GM18861 (cell line): ENCODE measurements around the gene NANOS3.
"Not testable (repeated sequence)": the region's sequence is repeated elsewhere in the genome, so short reads cannot be mapped to it uniquely, and the experiment has no call there.

Experiments used
- ATAC-seq: cut with Tn5 transposase; IDR thresholded peaks from one replicate; pipeline ENCODE4 v1.9.1; 2021; ENCODE audit not compliant: unreplicated experiment

Gene NANOS3

DNA sequence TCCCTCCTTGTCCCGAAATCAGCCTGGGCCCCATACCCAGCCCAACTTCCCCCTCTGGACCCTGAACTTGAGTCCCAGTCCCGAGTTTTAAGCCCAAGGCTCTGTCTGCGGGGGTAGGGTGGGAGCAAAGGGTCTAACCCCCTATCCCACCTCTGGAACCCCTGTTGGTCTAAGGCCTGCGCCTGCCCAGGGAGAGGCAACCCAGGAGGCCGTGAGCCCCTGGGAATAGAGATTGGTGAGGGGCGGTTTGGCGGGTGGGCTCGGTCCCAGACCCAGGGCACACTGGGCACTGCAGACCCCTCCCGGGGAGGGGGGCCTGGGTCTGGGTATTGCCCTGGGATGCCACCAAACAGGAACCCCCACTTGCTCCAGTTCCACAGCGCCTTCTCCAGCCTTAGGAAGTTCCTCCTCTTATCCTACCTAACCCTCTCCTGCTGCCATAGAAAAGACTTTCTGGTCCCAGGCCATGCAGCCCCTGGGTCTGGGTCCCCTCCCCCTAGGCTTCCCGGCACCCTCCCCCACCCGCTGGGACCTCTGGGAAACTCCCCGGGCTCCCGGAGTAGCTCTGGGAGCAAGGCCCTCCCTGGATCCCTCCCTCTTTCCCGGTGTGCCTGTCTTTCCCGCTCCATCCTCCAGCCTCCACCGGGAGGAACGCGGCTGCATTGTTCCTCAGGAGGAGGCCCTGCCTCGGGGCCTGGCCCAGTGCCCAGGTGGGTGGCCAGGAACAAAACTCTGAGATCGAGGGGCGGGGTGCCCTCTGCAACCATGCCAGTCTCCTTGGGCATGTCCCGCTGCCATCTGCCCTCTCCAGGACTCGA lies 33.6 kb upstream of the NANOS3 start:
- ATAC-seq, result no peak

DNA sequence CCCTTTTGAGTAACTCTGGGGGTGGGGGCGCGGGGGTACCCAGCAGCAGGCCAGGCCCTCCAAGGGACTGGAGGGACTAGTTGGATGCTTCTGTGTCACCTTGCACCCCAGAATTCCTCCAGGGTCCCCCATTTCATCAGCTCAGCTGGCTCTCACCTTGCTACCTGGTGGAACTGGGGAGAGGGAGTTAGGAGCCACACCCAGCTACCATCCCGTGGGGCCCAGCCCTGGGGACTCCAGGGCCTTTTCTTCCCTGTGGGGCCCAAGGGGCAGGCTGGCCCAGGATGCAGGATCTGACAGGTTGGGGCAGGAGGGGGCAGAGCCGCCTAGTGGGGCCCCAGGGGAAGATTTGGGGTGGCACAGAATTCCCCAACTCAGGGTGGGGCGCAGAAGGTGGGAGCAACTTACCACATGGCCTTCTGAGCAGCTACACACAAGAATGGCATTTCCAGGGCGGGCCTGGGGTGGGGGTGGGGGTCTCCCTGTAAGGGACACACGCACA lies 32.8 kb upstream of the NANOS3 start:
- ATAC-seq, result no peak

DNA sequence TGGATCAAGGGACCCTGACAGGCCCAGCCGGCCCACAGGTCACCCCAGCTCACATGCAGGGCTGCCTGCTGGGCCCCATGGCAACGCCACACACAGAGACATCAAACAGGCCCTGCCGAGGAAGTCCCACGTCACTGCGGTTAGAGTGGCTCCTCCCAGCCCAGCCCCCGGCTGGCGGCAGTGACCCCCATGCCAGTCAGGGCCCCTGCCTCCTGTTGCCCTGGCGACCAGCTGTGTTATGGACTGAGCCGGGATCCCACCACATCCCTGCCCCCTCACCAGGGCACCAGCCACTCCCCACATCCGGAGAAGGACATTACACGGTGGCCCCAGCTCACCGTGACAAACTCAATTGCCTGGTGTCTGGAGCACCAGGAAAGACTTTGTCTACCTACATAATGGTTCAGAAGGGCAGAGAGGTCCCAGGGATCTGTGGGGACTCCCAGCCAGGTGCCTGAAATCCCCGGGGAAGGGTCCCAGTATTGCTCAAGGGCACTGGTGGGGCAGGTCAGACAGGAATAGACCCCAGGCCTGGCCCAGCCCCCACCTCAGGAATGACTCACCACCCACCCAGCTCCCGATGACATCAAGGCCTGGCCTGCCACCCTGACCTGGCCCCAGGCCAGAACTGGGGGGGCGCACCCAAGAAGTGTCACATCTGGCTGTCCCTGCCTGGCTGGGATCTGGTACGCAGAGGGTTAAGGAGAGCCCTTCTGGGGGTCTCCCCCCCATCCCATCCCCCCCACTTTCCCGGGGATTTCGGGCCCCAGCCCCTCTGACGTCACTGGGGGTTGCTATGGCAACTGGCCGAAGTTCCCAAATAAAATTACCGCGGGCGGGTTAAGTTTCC lies 30.2 kb upstream of the NANOS3 start:
- peak; percentile 44 for ATAC-seq

DNA sequence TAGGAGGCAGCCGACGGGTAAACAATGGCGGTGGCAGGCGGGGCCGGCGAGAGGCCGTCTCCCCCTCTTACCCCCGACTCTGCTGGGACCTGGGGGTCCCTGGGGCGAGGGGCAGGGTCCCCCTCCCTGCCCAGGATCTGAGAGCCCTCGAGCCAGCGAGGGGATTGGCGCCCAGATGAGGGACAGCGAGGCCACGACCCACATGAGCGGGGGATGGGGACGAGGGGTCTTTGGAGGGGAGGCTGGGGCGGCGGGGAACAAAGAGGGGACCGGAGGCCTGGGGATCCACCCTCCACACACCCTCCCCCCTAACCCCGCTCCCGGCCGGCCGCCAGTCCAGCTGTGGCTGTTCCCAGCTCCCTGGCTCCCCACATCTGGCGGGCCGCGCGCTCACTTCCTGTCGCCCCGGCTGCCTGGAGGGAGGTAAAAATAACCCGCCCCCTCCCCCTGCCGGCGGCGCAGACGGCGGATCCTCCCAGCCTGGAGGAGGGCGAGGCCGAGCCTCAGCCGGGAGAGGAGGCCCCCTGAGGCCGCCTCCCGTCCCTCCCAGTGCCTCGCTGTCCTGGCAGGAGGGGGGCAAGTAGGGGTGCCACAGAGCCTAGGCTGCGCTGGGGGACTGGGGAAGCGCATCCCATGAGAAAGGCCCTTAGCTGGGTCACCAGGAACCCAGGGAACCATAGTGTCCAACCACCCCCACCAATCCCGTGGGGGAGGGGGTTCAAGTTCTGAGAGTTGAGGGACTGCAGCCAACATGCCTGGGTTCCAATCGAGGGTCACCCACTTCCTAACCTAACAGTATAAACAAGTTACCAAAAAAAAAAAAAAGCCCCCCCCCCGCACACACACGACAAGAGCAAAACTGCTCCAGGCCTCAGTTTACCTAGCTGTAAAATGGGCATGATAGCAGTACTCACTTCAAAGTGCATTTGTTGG lies 29.3 kb upstream of the NANOS3 start:
- ATAC-seq, result no peak

- ATAC-seq, result no peak
These were observed 28.6 kb upstream of the NANOS3 start for GRCh38 chr19:13848340-13848677.

GRCh38 chr19:13848798-13849676 lies 27.9 kb upstream of the NANOS3 start:
- no peak for ATAC-seq

GRCh38 chr19:13849991-13850909 lies 26.7 kb upstream of the NANOS3 start:
- no peak for ATAC-seq

DNA sequence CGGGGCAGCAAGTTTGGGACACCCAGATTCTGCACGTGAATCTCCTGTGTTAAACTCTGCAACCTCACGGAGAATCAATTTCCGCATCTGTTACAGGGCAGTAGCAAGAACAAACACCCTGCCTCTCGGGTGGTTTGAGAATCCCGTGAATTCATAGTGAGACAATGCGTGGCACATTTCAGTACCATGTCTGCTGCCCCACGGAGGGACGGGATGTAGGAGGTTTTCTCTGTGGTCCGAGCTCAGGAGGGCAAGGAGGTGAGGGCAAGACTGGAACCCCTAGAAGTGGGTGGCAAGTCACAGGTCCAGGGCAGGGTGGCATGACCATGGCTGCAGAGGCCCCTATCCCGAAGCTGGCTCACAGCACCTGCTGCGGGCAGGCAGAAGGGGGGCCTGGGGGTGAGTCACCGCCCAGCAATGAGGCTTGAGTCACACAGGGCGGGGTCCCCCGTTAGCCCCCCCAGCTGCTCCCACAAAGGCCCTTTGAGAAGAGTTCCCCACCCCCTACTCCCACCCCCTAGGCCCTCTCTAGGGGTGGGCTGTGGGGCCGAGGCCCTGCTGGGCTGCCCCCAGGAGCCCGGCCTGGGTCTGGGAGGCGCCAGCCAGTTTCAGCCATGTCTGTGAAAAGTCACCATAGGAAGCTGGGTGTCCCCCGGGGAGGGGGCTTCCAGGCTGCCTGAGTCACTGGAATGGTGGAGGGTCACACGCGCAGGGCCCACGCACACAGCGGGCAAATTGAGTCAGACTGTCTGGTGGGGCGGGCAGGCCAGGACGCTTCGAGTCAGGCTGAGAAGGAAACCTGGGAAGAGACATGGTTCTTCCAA lies 25.8 kb upstream of the NANOS3 start:
- ATAC-seq, result no peak

- ATAC-seq, result not testable (repeated sequence)
These were observed 25.2 kb upstream of the NANOS3 start for GRCh38 chr19:13851734-13852114.

GRCh38 chr19:13852171-13852707 lies 24.7 kb upstream of the NANOS3 start:
- not testable (repeated sequence) for ATAC-seq

DNA sequence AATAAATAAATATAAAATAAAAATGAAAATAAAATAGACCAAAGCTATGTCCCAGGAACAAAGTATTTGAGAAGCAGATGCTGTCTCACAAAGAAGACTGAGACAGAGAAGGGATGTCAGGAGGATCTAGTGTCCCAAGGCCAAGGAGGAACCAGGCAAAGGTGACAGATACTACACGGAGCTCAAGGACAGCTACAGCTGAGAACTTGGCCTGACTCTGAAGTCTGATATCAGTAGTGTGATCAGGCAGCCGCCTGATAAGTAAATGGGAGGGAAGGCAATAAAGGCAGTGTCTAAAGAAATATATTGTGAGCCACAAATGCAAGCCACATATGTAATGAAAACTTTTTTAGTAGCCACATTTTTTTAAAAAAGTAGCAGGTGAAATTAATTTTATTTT lies 20.4 kb upstream of the NANOS3 start:
- no peak for ATAC-seq

GRCh38 chr19:13859361-13859880 lies 17.5 kb upstream of the NANOS3 start:
- no peak for ATAC-seq

DNA sequence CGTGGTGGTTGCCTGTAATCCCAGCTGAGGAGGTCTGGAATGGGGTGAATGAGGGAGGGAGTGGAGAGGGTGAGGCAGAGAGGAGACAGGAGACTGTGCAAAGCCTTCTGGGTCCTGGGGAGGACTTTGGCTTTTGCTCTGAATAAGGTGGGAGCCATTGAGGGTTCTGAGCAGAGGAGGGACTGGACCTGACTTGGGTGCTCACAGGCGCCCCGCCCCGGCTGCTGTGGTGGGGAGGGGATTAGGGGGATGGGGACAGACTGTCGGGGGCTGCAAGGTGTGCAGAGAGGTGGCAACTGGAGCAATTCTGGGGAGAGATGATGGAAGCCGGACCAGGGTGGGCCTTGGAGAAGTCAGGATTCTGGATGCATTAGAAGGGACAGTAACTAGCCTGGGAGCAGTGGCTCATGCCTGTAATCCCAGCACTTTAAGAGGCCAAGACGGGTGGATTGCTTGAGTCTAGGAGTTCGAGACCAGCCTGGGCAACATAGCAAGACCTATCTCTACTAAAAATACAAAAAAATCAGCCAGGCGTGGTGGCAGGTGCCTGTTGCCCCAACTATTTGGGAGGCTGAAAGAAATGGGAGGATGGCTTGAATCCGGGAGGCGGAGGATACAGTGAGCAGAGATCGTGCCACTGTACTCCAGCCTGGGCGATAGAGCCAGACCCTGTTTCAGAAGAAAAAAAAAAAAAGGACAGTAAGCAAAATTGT lies 16.1 kb upstream of the NANOS3 start:
- no peak for ATAC-seq

DNA sequence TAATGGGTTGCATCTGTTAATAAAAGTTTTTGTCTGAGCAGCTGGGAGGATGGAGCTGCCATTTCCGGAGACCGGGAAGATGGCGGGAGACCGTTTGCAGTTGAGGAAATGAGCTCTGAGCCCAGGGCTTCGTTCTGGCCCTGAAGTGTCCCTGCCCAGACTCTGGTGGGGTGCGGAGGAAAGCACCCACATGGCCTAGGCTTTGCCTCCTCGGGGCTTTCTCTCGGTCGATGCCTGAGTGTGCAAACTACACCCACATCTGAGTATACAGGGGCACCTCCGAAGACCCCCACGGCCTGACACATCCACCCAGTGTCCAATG lies 15.6 kb upstream of the NANOS3 start:
- no peak for ATAC-seq

GRCh38 chr19:13861714-13862531 lies 15.0 kb upstream of the NANOS3 start:
- ATAC-seq, result peak; percentile 62

DNA sequence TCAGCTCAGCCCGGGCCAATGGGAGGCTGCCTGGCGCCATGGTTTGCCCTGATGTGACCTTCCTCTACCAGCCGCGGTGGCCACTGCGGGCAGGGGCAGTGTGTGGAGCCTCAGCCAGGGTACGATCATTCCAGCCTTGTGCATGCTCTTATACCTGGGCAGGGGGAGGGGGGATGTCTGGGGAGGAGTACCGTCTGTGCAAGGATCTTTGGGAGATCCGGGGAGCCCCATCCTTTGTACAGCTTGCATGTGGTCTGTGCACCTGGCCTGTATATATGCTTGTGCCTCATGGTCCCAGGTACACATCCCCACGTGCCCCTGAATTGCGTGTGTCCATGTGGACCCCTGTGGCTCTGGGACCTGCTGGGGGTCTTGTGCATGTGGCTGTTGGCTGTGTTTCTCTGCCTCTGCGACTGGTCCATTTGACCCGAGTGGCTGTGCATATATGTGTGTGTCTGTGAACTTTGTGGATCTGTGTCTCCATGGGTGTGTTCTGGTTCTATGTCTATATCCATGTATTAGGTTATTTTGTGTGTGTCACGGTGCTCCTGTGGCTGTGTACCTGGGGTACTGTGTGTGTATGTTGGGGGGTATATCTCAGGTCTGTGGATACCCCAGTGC lies 12.8 kb upstream of the NANOS3 start:
- ATAC-seq, result no peak
